GM19438 (cell line): Measurements from ENCODE around the gene FZD2.
A peak's percentile ranks its signal among the peaks of the same experiment; 100 is the strongest.
"Not testable (repeated sequence)": the region's sequence is repeated elsewhere in the genome, so short reads cannot be mapped to it uniquely, and the experiment has no call there.

Source experiments
- ATAC-seq: cut with Tn5 transposase; IDR thresholded peaks from one replicate; pipeline ENCODE4 v1.9.1; 2021; ENCODE audit warnings: low read depth; ENCODE audit not compliant: unreplicated experiment

The FZD2 gene

DNA sequence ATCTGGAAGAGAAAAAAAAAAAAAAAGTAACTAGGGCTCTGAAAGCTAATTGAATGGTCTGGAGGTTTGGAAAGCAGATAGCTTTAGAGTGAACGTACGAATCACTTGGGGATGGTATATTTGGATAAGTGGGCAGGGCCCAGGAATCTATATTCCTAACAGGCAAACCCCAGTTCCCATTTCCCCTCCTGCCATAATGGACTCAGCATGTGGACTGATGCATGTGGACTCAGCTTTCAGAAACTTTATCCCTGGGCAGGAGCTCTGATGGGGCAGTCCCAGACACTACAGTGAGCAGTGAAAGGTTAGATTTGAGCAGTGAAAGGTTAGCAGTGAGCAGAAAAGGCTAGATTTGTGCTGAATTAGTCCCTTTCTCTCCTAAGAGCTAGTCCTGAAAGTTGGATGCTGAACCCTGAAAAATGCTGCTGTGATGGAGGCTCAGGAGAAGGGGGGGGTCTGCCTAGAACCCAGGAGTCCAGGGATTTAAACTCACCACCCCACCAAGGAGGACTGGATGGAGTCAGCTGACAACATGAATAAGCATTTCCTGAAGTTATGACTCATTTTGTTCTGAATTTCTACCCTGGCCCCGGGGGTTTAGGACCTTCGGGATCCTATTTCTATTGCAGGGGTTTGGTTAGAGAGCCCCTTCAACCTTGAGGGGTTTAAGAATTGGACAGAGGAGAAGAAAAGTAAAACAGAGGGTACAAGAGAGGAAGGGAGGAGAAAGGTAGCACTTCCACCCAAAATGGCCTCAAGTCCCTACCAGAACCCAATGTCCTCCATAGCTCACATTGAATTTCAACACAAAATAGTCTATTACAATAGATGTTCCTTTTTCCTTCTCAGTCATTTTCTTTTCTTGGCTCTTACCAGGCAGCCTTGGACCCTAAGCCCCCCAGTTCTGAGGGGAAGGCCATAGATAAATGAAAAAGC lies 10.3 kb upstream of the FZD2 start:
- ATAC-seq: no peak

DNA sequence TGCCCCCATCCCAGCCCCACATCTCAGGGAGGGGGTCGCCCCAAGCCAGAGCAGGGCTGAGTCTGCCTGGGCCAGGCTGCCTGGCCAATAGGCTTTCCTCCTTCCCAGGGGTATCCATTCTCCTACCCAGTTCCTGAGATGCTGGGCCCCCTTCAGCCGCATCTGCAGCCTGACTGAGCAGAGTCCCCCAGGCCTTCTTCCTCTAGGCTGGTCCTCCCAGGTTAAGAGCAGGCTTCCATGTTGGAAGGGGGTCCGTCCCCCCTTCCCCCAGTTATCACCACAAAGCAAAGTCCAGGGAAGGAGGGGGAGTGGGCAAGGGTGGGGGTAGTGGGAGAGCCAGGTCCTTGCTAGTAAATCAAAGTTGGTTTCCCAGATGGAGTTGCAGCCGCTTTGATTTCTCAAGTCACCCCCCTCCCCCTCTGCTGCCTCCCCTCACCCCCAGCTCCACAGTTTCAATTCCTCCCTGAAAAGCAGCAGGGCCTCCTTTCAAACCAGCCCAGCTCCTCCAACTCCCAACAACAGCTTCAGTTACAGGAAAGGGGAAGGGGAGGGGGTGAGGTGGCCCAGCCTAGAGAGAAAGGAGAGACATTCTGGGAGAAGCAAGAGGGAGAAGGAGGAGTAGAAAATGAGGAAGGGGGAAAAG lies 9.5 kb upstream of the FZD2 start:
- no peak for ATAC-seq

DNA sequence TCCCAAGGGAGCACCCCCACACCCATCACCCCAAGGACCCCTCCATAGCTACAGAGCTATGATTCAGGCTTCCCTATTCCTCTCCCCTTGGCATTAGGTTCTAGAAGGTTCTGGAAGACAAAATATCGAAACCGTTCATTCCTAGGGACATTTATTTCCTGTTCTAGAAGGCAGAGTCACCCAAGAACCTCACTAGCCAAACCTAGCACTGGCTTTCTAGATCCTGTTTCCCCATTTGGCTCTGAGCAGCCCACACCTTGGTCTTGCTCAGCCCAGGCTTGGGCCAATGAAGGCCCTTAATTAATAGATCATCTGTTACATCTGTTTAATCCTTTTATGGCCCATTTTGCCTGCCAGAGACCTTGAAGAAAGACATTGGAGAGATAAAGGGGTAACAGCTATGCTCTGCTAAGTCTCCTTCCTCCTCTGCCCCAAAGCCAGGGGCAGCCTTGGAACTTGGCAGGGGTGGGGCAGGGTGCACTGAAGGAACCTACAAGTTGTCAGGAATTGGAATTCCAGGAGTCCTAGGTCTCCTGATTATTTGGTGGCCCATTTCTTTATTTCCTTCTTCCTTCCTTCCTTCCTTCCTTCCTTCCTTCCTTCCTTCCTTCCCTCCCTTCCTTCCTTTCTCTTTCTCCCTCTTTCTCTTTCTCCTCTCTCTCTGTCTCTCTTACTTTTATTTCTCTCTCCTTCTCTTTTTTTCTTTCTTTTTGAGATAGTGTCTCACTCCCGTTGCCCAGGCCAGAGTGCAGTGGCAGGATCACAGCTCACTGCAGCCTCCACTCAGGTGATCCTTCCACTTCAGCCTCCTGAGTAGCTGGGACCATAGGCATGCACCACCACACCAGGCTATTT lies 8.7 kb upstream of the FZD2 start:
- no peak for ATAC-seq

DNA sequence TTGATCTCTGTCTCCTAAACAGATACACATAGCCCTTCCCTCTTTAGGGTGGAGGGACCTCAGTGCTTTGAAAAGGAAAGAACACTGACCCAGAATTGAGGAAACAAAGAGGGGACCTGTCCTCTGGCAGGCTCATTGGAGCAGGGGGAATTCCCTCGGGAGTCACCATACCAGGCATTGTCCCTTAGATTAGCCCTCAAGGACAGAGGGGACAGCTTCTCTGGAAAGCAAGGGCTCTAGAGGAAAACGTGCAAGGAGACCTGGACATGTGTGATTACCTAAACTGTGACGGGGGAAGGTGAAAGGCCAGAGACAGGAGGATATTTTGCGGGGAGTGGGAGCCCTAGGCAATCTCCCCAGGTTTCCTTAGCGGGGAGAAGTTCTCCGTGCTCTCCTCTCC lies 7.6 kb upstream of the FZD2 start:
- ATAC-seq: no peak

GRCh38 chr17:44552361-44552760 lies 4.9 kb upstream of the FZD2 start:
- ATAC-seq: no peak

- no peak for ATAC-seq
Observed at GRCh38 chr17:44555099-44555498, 2.2 kb upstream of the FZD2 start.

DNA sequence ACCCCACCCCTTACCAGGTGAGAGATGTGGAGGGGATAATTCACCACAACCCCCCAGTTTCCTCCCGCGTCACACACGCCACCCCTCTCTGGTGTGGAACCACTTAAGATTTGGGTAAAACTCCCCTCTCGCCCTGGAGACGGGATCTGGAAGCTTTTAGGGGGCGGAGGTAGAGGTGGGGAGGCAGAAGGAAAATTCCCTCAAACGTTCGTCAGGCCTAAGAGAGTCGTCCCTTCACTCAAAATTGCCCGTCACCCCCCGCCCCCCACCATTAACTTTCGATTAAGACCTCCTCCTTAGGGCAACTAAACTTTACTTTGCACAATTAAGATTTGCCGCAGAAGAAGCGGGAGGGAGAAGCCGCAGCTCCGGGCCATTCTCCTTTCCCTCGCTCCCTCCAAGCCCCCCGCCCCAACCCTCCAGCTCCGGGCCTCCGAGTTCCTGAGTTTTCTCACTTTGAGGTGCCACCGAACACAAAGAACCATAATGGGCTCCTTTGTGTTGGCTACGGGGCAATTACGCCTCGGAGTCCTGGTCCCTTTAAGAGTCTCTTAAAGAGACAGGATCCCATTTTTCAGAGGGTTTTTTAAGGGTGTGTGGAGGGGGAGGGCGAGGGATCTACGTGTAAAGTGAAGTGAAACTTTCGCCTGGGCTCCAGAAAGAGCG lies 985 bp upstream of the FZD2 start:
- no peak for ATAC-seq

DNA sequence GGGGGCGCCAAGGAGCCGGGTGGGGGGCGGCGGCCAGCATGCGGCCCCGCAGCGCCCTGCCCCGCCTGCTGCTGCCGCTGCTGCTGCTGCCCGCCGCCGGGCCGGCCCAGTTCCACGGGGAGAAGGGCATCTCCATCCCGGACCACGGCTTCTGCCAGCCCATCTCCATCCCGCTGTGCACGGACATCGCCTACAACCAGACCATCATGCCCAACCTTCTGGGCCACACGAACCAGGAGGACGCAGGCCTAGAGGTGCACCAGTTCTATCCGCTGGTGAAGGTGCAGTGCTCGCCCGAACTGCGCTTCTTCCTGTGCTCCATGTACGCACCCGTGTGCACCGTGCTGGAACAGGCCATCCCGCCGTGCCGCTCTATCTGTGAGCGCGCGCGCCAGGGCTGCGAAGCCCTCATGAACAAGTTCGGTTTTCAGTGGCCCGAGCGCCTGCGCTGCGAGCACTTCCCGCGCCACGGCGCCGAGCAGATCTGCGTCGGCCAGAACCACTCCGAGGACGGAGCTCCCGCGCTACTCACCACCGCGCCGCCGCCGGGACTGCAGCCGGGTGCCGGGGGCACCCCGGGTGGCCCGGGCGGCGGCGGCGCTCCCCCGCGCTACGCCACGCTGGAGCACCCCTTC lies 484 bp downstream of the FZD2 start:
- ATAC-seq: peak; percentile 2

DNA sequence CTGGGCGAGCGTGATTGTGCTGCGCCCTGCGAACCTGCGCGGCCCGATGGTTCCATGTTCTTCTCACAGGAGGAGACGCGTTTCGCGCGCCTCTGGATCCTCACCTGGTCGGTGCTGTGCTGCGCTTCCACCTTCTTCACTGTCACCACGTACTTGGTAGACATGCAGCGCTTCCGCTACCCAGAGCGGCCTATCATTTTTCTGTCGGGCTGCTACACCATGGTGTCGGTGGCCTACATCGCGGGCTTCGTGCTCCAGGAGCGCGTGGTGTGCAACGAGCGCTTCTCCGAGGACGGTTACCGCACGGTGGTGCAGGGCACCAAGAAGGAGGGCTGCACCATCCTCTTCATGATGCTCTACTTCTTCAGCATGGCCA lies 1.0 kb downstream of the FZD2 start:
- no peak for ATAC-seq

DNA sequence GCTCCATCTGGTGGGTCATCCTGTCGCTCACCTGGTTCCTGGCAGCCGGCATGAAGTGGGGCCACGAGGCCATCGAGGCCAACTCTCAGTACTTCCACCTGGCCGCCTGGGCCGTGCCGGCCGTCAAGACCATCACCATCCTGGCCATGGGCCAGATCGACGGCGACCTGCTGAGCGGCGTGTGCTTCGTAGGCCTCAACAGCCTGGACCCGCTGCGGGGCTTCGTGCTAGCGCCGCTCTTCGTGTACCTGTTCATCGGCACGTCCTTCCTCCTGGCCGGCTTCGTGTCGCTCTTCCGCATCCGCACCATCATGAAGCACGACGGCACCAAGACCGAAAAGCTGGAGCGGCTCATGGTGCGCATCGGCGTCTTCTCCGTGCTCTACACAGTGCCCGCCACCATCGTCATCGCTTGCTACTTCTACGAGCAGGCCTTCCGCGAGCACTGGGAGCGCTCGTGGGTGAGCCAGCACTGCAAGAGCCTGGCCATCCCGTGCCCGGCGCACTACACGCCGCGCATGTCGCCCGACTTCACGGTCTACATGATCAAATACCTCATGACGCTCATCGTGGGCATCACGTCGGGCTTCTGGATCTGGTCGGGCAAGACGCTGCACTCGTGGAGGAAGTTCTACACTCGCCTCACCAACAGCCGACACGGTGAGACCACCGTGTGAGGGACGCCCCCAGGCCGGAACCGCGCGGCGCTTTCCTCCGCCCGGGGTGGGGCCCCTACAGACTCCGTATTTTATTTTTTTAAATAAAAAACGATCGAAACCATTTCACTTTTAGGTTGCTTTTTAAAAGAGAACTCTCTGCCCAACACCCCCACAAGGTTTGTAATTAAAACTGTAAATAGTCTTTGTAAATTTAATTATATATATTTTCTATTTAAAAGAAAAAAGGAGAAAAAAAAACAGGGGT lies 1.7 kb downstream of the FZD2 start:
- no peak for ATAC-seq

DNA sequence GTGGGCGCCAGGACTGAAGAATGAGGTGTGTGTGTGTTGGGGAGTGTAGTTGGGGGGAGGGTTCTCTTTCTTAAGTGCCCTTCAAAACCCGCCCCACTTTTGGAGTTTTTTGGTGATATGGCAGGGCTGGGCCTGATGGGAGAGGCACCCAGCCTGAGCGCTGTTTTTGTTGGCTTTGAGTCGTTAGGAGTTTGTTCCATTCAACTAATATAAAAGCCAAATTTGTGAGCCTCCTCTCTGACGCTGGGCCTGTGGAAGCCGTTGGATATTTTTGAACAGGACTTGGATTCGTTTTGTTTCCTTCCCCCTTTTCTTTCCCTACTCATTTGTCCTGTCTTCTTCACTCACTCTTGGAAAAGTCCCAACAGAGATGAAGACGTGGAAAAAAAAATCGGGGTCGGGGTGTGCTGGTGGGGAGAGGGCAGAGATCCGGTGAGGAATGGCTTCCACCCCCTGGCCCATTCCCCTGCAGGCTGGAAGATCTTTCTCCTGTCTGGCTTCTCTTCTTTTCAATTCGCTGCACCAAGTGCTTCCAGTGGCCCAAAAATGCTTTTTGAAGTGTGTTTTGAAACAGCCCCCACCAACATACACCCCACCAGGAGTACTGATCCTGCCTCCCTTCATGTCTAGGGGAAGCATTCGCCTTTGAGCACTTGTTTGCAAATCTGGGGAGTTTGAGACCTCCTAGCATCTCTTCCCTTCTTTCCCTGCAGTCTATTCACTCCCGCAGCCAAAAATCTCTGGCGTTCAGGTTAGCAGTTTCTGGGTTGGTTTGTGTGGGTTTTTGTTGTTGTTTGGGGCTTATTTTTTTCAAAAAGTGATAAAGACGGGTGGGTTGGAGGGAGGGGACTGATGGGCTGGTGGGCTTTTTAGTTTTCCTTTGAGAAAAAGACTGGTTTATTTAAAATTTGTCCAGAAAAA lies 2.6 kb downstream of the FZD2 start:
- no peak for ATAC-seq

- no peak for ATAC-seq
Observed at GRCh38 chr17:44561237-44561623, 3.9 kb downstream of the FZD2 start.

DNA sequence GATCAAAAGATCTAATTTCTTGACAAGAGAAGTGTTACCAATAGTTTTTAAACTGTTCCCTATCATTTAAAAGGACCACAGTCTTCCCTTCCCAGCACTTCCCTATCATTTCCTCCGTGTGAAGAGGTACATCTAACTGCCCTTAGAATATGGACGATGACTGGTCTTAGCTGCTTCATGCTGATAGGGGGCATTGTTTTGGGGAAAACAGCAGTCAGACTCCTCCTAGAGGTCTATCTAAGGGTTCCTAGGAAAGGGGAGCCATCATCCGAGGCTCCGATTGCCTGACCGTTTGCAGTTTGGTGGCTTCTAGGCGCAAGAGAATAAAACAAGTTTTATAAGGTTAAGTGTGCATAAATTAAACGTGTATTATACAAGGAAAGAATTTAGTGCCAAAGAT lies 7.1 kb downstream of the FZD2 start:
- ATAC-seq: no peak

- ATAC-seq: no peak
Observed at GRCh38 chr17:44565866-44566443, 8.7 kb downstream of the FZD2 start.

DNA sequence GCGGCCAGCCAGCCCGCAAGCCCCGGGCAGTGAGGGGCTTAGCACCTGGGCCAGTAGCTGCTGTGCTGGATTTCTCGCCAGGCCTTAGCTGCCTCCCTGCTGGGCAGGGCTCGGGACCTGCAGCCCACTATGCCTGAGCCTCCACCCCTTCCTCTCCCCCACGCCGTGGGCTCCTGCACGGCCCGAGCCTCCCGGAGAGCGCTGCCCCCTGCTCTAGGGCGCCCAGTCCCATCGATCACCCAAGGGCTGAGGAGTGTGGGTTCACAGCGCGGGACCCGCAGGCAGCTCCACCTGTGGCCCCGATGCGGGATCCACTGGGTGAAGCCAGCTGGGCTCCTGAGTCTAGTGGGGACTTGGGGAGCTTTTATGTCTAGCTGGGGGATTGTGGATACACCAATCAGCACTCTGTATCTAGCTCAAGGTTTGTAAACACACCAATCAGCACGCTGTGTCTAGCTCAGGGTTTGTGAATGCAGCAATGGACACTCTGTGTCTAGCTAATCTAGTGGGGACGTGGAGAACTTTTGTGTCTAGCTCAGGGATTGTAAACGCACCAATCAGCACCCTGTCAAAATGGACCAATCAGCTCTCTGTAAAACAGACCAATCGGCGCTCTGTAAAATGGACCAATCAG lies 11.1 kb downstream of the FZD2 start:
- not testable (repeated sequence) for ATAC-seq

DNA sequence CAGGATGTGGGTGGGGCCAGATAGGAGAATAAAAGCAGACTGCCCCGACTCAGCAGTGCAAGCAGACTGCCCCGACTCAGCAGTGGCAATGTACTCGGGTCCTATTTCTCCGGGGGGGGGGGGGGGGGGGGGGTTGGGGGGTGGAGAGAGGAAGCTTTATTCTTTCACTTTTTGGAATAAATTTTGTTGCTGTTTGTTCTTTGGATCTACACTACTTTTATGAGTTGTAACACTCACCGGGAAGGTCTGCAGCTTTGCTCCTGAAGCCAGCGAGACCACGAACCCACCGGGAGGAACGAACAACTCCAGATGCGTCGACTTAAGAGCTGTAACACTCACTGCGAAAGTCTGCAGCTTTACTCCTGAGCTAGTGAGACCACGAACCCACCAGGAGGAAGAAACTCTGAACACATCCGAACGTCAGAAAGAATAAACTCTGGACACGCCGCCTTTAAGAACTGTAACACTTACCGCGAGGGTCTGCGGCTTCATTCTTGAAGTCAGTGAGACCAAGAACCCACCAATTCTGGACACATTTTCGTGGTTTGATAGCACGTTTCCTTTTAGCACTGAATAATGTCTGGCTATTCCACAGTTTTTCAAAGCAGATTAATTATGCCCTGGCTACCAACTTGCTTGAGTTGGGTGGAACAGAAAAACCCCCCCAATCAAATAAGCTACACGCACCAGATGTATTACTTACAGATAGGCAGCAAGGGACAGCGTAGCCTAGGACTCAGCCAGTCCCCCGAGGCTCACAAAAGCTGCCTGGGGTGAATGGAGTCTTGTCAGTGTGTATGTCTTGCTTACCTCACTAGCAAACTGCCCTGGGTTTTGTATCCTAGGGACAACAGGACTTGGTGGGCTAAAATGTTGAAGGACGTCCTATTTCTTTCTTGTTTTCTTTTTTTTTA lies 11.9 kb downstream of the FZD2 start:
- no peak for ATAC-seq
